HG02943 (cell line): ENCODE data around the gene D2HGDH.
"Not testable (repeated sequence)": the region's sequence is repeated elsewhere in the genome, so short reads cannot be mapped to it uniquely, and the experiment has no call there.

Source experiments
- ATAC-seq: cut with Tn5 transposase; IDR thresholded peaks from one replicate; pipeline ENCODE4 v1.9.1; 2021; ENCODE audit warnings: mild to moderate bottlenecking, low read depth, moderate library complexity; ENCODE audit not compliant: unreplicated experiment

D2HGDH gene

GRCh38 chr2:241782053-241782452 lies 47.6 kb downstream of the D2HGDH start:
- ATAC-seq, result not testable (repeated sequence)

DNA sequence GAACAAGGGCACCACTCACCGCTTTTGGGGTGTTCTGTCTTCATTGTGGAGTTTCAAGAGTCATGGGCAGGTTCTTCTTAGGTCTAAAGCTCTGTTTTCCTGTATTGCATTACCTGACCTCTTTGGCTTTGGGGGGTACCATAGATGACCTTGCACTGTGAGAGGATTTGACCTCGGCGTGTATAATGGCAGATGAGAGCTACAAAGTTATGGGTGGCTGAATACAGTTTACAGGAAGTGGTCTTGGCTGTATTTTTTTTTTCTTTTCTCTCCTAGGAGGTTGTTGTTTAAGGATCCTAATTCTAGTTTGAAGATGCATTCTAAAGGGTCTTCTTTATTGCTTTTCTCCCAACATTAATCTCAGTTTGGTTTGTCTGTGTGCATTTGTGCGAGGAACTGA lies 53.7 kb downstream of the D2HGDH start:
- no peak for ATAC-seq

- no peak for ATAC-seq
Observed at GRCh38 chr2:241788572-241788971, 54.1 kb downstream of the D2HGDH start.

- not testable (repeated sequence) for ATAC-seq
Observed at GRCh38 chr2:241791385-241791784, 57.0 kb downstream of the D2HGDH start.

DNA sequence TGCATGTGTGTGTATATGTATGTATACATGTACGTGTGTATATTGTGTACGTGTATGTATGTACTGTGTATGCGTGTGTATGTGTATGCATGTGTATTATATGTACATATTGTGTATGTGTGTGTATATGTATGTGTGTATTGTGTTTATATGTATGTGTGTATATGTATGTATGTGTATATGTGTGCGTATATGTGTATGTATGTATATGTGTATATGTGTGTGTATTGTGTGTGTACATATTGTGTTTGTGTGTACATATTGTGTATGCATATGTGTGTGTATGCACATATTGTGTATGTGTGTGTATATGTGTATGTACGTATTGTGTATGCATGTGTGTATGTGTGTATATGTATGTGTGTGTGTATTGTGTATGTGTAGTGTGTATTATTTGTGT lies 59.0 kb downstream of the D2HGDH start:
- no peak for ATAC-seq

DNA sequence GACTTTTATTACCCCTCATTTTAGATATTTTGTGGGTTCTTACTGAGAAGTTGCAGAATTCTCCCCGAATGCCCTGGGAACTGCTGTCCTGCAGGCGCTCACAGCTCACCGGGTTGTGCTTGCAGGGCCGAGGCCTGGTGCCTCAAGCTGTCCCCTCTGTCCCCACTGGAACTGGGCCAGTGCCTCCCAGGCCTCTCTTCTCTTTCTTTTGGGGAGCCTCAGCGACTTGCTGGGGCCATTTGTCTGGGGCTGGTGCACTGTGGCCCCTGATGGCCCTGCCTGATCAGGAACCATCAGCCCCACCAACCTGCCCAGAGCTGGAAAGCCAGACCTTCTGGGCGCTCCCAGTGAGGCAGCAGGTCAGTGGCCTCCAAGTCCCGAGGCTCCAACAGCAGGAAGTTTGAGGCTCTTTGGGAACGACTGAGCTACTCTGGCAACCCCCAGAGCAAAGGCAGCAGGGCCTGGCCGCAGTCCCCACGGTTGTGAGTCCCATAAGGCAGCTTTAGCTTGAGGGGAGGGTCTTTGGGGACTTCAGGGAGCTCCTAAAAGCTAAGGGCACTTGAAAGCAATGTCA lies 59.9 kb downstream of the D2HGDH start:
- no peak for ATAC-seq

- no peak for ATAC-seq
Observed at GRCh38 chr2:241795021-241795999, 60.9 kb downstream of the D2HGDH start.

GRCh38 chr2:241796209-241796608 lies 61.8 kb downstream of the D2HGDH start:
- no peak for ATAC-seq

GRCh38 chr2:241796610-241797138 lies 62.2 kb downstream of the D2HGDH start:
- no peak for ATAC-seq

DNA sequence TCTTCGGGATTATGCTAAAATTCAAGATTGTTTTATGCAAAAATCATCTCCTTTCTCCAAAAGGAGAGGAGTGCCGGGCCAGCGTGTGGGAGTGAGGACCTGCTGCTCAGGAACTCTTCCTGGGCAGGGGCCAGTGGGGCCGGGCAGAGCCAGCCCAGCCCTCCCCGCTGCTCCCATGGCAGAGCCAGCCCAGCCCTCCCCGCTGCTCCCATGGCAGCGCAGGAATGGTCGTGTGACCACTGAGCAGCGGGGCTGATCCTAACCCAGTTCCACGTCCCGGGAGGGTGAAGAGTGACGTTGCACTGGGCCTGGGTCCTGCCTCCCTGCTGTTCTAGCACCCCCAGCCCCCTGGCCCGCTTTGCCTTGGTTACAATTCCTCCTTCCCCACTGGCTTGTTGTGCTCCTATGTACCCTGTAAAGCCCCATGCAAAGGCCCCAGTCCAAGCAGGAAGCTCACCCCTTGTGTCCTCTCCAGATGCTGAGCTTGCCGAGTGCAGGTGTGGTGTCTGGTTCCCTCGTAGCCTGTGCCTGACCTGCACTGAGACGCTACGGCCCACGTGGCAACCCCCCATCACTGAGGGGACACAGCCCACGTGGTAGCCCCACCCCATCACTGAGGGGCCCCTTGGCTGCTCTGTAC lies 63.1 kb downstream of the D2HGDH start:
- no peak for ATAC-seq

DNA sequence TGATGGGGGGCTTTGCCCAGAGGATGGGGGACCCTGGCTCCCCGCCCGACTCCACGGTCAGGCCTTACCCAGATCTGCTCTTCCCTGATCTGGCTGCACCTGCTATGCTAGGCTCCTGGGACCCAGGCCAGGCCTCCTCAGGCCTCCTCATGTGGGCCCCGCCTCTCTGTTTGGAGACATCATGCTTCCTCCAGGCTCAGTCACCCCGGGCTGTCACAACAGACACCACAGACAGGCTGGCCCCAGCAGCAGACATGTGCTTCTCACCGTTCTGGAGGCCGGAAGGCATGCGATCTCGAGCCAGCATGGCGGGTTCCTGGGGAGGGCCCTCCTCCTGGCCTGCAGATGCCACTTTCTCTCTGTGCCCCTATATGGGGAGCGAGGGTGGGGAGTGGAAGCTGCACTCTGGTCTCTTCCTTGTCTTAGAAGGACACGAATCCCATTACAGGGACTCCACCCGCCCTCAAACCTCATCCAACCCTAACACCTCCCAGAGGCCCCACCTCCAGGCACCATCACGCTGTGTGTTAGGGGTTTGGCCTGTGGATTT lies 63.7 kb downstream of the D2HGDH start:
- no peak for ATAC-seq

- ATAC-seq, result no peak
Observed at GRCh38 chr2:241798631-241799521, 64.4 kb downstream of the D2HGDH start.

DNA sequence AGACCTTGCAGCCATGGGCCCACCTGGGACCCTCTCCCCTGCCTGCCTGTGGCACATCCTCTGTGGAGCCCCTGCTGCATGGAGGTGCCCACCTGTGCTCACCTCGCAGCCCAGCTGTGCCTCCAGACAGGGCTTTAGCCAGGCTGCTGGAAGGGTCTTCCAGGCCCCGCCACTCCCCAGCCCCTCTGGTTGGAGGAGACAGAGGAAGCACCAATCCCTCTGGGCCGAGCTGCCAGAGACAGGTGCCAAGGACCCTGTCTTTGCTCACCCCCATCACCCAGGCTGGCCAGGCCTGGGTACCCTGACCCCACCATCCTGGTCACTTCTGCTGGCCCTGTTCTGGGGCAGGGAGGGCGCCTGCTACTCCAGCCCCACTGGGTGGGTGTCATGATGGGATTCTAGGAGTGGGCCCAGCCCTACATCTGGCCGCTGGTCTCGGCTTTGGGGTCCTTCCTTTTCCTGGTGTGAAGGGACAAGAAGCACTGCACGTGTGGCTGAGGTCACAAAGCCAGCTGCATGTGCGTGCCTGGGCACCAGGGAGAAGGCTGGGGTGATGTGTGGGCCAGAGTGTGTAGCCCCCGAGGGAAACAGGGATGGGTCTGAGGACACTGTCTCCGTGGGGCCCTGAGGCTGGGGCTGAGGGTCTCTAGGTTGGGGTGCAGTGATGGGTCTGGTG lies 65.2 kb downstream of the D2HGDH start:
- no peak for ATAC-seq

- not testable (repeated sequence) for ATAC-seq
Observed at GRCh38 chr2:241800198-241800903, 65.9 kb downstream of the D2HGDH start.

DNA sequence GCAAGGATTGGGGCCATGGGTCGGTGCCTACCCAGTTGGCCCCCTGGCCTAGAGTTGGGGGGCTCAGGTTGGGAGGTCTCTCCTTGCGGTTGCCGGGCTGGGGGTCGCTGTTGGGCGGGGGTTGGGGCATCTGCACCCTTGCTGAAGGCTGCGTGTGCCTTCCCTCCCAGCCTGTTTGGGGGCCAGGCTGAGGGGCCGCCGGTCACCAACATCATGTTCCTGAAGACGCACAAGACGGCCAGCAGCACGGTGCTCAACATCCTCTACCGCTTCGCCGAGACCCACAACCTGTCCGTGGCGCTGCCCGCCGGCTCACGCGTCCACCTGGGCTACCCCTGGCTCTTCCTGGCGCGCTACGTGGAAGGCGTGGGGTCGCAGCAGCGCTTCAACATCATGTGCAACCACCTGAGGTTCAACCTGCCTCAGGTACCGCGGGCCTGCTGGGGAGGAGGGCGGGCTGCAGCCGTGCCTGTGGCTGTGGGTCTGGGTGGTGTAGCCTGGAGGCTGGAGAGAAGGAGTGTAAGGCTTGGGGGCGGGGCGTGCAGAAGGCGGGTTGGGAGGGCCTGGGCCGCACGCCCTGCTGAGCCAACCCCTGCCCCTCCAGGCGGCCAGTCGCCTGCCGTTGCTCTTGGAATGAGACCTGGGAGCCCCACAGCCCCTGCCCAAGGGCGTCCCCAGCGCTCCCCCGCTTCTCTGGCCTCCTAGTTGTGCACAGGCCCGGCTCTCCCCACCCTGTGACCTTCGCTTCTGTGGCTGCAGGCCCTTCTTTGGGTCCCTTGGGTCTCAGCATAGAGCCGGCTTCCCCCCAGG lies 67.4 kb downstream of the D2HGDH start:
- ATAC-seq, result no peak

DNA sequence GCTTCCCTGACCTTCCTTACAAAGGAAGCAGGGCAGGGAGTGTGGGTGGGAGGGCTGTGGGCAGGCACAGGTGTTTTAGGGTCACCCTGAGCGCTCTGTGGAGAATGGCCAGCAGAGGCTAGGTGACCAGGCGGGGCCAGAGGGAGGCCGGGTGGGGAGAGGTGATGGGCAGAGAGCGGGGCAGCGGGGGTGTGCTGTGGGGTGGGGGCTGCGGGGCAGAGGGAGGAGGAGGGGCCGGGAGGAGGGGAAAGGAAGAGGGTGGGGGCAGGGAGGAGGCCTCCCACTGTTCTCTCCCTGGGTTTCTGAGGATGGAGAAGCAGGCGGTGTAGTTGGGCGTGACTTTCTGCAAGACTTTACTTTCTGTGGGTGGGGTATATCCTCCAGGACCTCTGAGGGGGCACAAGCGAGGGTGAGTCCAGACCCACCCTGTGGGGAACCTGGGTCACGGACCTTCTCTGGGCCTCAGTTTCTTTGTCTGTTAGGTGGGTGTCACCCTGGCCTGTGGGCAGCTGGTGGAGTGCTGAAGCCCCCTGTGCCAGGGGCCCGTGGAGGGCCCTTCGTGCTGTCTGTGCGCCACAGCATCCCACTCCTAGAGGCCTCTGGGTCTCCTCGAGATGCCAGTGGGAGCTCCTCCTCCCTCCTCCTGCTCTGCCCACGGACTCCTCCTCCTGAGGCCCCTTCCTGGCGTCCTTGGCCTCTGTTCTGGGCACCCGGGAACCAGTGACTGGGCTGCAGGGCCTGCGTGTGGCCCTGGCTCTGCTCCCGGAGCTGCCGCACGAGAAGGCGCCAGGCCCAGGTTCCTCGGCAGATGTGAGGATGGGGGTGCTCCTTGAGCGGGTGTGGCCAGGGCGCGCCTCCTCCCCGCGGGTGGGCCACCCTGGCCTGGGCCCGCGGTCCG lies 68.2 kb downstream of the D2HGDH start:
- no peak for ATAC-seq
